ENCODE data around the gene CDH5.

The CDH5 gene

DNA sequence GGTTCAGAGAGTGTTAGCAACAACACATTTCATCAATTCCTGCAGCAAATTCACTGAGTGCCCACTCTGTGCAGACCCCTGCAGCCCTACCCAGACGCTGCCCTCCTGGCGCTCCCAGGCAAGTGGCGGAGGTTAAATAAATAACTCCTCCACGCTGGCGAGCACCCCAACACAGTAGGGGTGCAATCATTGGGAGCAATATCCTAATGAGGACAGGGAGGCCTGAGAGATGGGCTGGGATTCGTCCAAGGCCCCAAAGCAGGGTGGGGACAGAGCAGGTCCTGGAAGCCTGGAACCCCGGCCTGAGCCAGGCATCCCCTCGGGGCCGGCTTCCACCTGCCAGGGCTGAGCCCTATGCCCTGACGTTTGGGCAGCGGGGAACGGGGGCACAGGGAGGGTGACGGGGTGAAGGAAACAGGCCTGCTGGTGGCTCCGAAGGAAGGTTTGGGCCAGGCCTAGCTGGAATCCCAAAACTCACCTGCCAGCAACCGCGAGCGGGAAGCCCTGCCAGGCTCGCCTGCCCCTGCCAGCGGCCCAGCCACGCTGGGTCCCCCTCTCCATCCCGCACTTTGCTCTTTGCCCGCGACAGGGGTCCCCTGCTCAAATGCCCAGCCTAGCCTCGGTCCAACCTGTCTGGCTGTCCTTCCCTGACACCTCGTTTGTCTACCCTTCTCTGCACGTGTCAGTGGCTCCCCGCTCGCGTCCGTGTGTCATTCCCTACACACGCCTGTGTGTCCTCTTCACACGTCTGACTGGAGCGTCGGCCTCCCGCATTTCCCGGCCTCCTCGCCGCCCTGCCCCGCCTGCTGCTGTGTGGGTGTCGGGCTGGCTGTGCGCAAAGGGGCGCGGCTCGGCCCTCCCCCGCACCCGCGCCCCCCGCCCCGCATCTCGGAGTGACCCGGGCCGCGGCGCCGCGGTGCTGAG lies 59.9 kb downstream of the CDH5 start:
- H3K79me2 ChIP-seq (ENCODE audit: insufficient read depth, low read length), result no peaks in the 10 kb centered on the region
- TF ChIP-seq, protein P1, sequence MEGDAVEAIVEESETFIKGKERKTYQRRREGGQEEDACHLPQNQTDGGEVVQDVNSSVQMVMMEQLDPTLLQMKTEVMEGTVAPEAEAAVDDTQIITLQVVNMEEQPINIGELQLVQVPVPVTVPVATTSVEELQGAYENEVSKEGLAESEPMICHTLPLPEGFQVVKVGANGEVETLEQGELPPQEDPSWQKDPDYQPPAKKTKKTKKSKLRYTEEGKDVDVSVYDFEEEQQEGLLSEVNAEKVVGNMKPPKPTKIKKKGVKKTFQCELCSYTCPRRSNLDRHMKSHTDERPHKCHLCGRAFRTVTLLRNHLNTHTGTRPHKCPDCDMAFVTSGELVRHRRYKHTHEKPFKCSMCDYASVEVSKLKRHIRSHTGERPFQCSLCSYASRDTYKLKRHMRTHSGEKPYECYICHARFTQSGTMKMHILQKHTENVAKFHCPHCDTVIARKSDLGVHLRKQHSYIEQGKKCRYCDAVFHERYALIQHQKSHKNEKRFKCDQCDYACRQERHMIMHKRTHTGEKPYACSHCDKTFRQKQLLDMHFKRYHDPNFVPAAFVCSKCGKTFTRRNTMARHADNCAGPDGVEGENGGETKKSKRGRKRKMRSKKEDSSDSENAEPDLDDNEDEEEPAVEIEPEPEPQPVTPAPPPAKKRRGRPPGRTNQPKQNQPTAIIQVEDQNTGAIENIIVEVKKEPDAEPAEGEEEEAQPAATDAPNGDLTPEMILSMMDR (IDR thresholded peaks at IDR 0.05; ENCODE audit: insufficient read depth, low read length, poor library complexity, severe bottlenecking), result no peak
- no peak for TF ChIP-seq EZH2phosphoT487 (conservative IDR thresholded peaks at IDR 0.05; ENCODE audit: low read length)
- H3K27me3 ChIP-seq (ENCODE audit: low read length), result no peaks in the 10 kb centered on the region
- H3K36me3 ChIP-seq (ENCODE audit: low read length), result no peaks in the 10 kb centered on the region
- H3K4me2 ChIP-seq (ENCODE audit: low read depth, low read length, poor library complexity, severe bottlenecking), result no peak overlapping the region
- H3K27ac ChIP-seq (ENCODE audit: low read depth, low read length), result no peak overlapping the region
- no peak overlapping the region for H3K4me3 ChIP-seq (ENCODE audit: insufficient read depth, low read length, poor library complexity, severe bottlenecking)
- H4K20me1 ChIP-seq (ENCODE audit: low read depth, low read length), result no peaks in the 10 kb centered on the region
- no peaks in the 10 kb centered on the region for H3K9me2 ChIP-seq (replicated peaks; ENCODE audit: insufficient read depth, low read length)
- H2AFZ ChIP-seq (ENCODE audit: low read depth, low read length, severe bottlenecking), result no peak overlapping the region
- no peaks in the 10 kb centered on the region for H3F3A ChIP-seq (ENCODE audit: insufficient read depth)
- H3K9me3 ChIP-seq (ENCODE audit: insufficient read depth, low read length), result no peaks in the 10 kb centered on the region
- no peak overlapping the region for H3K9ac ChIP-seq (ENCODE audit: low read length)

- no peaks in the 10 kb centered on the region for H3K9me3 ChIP-seq (ENCODE audit: insufficient read depth, low read length)
- no peaks in the 10 kb centered on the region for H3K27me3 ChIP-seq (ENCODE audit: low read length)
- H3K9me2 ChIP-seq (replicated peaks; ENCODE audit: insufficient read depth, low read length), result no peaks in the 10 kb centered on the region
- H4K20me1 ChIP-seq (ENCODE audit: low read depth, low read length), result no peaks in the 10 kb centered on the region
- no peak within 1 kb of the TSS for H2AFZ ChIP-seq (ENCODE audit: low read depth, low read length, severe bottlenecking)
- no peak within 1 kb of the TSS for H3K27ac ChIP-seq (ENCODE audit: low read depth, low read length)
- H3K36me3 ChIP-seq (ENCODE audit: low read length), result no peaks in the 10 kb centered on the region
- H3K4me3 ChIP-seq (ENCODE audit: insufficient read depth, low read length, poor library complexity, severe bottlenecking), result no peak within 1 kb of the TSS
- H3K9ac ChIP-seq (ENCODE audit: low read length), result no peak within 1 kb of the TSS
- no peaks in the 10 kb centered on the region for H3K79me2 ChIP-seq (ENCODE audit: insufficient read depth, low read length)
- no peak within 1 kb of the TSS for H3K4me2 ChIP-seq (ENCODE audit: low read depth, low read length, poor library complexity, severe bottlenecking)
- TF ChIP-seq, protein P1 (IDR thresholded peaks at IDR 0.05; ENCODE audit: insufficient read depth, low read length, poor library complexity, severe bottlenecking), result no peak
- no peak for TF ChIP-seq EZH2phosphoT487 (conservative IDR thresholded peaks at IDR 0.05; ENCODE audit: low read length)
- no peaks in the 10 kb centered on the region for H3F3A ChIP-seq (ENCODE audit: insufficient read depth)
Measured at GRCh38 chr16:66427036-66427860, 60.8 kb downstream of the CDH5 start, which contains the start of gene BEAN1. BEAN1 (plus strand) TSS chr16:66427295; CDS start chr16:66437677, 10,382 bp downstream.

GRCh38 chr16:66427871-66428681 lies 61.6 kb downstream of the CDH5 start:
- Histone ChIP-seq H3K9me2 (replicated peaks; ENCODE audit: insufficient read depth, low read length) (no peaks in the 10 kb centered on the region), H3K27me3 (ENCODE audit: low read length) (no peaks in the 10 kb centered on the region), H3K36me3 (ENCODE audit: low read length) (no peaks in the 10 kb centered on the region), H3K4me3 (ENCODE audit: insufficient read depth, low read length, poor library complexity, severe bottlenecking) (no peak overlapping the region), H3K9me3 (ENCODE audit: insufficient read depth, low read length) (no peaks in the 10 kb centered on the region), H3K27ac (ENCODE audit: low read depth, low read length) (no peak overlapping the region), H3K79me2 (ENCODE audit: insufficient read depth, low read length) (no peaks in the 10 kb centered on the region), H3K9ac (ENCODE audit: low read length) (no peak overlapping the region), H4K20me1 (ENCODE audit: low read depth, low read length) (no peaks in the 10 kb centered on the region), H3F3A (ENCODE audit: insufficient read depth) (no peaks in the 10 kb centered on the region), H2AFZ (ENCODE audit: low read depth, low read length, severe bottlenecking) (no peak overlapping the region), H3K4me2 (ENCODE audit: low read depth, low read length, poor library complexity, severe bottlenecking) (no peak overlapping the region)
- TF ChIP-seq EZH2phosphoT487 (conservative IDR thresholded peaks at IDR 0.05; ENCODE audit: low read length), result no peak
- TF ChIP-seq, protein P1 (IDR thresholded peaks at IDR 0.05; ENCODE audit: insufficient read depth, low read length, poor library complexity, severe bottlenecking), result no peak

Data from SU-DHL-6 (cell line).